ENCODE measurements around the gene PCARE.

The PCARE gene

GRCh38 chr2:29032189-29032588, 42.1 kb downstream of the PCARE start:
- no peak for DNase-seq

- DNase-seq = no peak
These were observed 43.3 kb downstream of the PCARE start for GRCh38 chr2:29031046-29031445.

- DNase-seq = no peak
These were observed 48.6 kb downstream of the PCARE start for GRCh38 chr2:29025711-29026110.

- DNase-seq = no peak
These were observed 49.4 kb downstream of the PCARE start for GRCh38 chr2:29024882-29025430.

GRCh38 chr2:29023188-29023587, 51.1 kb downstream of the PCARE start:
- DNase-seq = no peak

- no peak for DNase-seq
These were observed 51.6 kb downstream of the PCARE start for GRCh38 chr2:29022679-29023078.

- DNase-seq = no peak
These were observed 52.4 kb downstream of the PCARE start for GRCh38 chr2:29021886-29022285.

- DNase-seq = no peak
These were observed 56.4 kb downstream of the PCARE start for GRCh38 chr2:29017716-29018435.

GRCh38 chr2:29016504-29016903, 57.8 kb downstream of the PCARE start:
- DNase-seq = no peak

- DNase-seq = no peak
These were observed 58.4 kb downstream of the PCARE start for GRCh38 chr2:29015701-29016470.

- DNase-seq = peak; percentile 64
These were observed 59.4 kb downstream of the PCARE start for GRCh38 chr2:29014811-29015421.

GRCh38 chr2:29014331-29014730, 60.0 kb downstream of the PCARE start:
- peak; percentile 31 for DNase-seq

- no peak for DNase-seq
These were observed 61.1 kb downstream of the PCARE start for GRCh38 chr2:29013057-29013780.

GRCh38 chr2:29012211-29012681, 62.1 kb downstream of the PCARE start:
- no peak for DNase-seq

All from stimulated activated CD4-positive, alpha-beta T cell treated with anti-CD3 and anti-CD28 coated beads, Interleukin-4, amount 100 ng/mL, for 1 hour (primary cell).